SU-DHL-6 (cell line): ENCODE data around the gene POU2AF3.

ENCODE experiments used
- CTCF ChIP-seq: fragments of 200-600 bp; sonication (generic); IDR thresholded peaks from one replicate; pipeline ENCODE4 v1.5.1; 2017; ENCODE audit warnings: antibody characterized with exemption, mild to moderate bottlenecking, low read length, moderate library complexity; ENCODE audit not compliant: insufficient read depth, poor library complexity, severe bottlenecking
- EZH2phosphoT487 ChIP-seq: fragments of 200-600 bp; sonication (generic), shearing (Covaris generic); conservative IDR thresholded peaks from 2 replicates; pipeline ENCODE4 v1.6.1; 2018; ENCODE audit warnings: mild to moderate bottlenecking, antibody characterized with exemption, low read length, moderate library complexity, mixed read lengths

GRCh38 chr11:111349191-111349695 lies 50.9 kb downstream of the POU2AF3 start:
- no peak for TF ChIP-seq EZH2phosphoT487
- no peak for TF ChIP-seq CTCF
